ENCODE results near the gene KHDRBS1. TPM values are rescaled to one million over a fixed set of nuclear protein-coding genes. Genes with fewer than 3 reads are reported as not detected.
A peak's percentile ranks its signal among the peaks of the same experiment; 100 is the strongest.

Gene KHDRBS1
- total and polyA plus RNA-seq, 2 of the 13 experiments (the other 11 are each of a cell fraction or from before 2014, with no cell fraction given), result 25.1 to 39.0 TPM

DNA sequence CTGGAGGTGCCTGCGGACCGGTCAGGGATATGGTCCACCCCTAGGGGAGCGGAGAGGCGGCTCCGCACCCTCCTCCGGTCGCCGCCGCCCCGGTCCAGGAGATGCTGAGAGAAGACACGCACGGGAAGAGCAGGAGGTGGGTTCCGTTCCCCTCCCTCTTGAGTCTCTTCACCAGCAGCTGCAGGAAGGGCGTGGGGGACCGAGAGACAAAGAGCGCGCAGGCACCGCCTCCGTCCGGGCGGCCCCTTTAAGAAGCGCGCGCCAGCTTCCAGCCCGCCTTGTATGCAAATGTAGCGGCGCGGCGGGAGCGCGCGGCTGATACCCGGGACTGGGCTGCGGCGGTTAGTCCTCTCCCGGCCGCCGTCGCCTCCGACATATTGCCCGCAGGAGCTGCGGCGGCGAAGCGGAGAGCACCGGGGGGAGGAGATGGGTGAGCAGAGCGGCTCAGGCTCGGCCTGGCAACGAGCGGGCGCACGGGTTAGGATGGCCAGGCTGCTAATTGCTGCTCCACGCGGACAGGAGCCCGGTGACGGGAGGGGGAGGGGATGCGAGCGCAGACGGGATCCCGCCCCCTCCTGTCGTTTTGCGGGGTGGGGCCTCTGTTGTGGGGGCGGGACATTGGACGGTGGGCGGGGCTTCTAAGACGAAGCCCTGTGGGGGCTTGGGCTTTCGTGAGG lies 59.1 kb downstream of the KHDRBS1 start, which contains the start of gene TMEM39B (continued):
- TF ChIP-seq SNAI1 (CRISPR knock-in tag; IDR thresholded peaks at IDR 0.05; ENCODE audit: borderline replicate concordance) (no peak), XBP1 (CRISPR knock-in tag; IDR thresholded peaks at IDR 0.05) (no peak), ZFP1 (CRISPR knock-in tag; IDR thresholded peaks at IDR 0.05) (no peak), ZNF777 (CRISPR knock-in tag; IDR thresholded peaks at IDR 0.05) (no peak), THYN1 (CRISPR knock-in tag; IDR thresholded peaks at IDR 0.05; ENCODE audit: borderline replicate concordance, low read depth) (no peak), NFKB2 (CRISPR knock-in tag; IDR thresholded peaks at IDR 0.05; ENCODE audit: borderline replicate concordance) (peak; percentile 73; the same call in 1 of the 2 replicates), ZNF224 (CRISPR knock-in tag; IDR thresholded peaks at IDR 0.05) (no peak), ZNF816 (CRISPR knock-in tag; IDR thresholded peaks at IDR 0.05; ENCODE audit: borderline replicate concordance) (0 out of 2 replicates have a peak, but pooled peaks have one; percentile 73), PCBP1 (IDR thresholded peaks at IDR 0.05; ENCODE audit: borderline replicate concordance, low read depth, low read length) (no peak), EEA1 (CRISPR knock-in tag; IDR thresholded peaks at IDR 0.05; ENCODE audit: borderline replicate concordance) (no peak), ZNF431 (CRISPR knock-in tag; IDR thresholded peaks at IDR 0.05; ENCODE audit: borderline replicate concordance, low read depth) (no peak), NCOA5 (CRISPR knock-in tag; IDR thresholded peaks at IDR 0.05) (no peak)
- TF ChIP-seq, protein P1, sequence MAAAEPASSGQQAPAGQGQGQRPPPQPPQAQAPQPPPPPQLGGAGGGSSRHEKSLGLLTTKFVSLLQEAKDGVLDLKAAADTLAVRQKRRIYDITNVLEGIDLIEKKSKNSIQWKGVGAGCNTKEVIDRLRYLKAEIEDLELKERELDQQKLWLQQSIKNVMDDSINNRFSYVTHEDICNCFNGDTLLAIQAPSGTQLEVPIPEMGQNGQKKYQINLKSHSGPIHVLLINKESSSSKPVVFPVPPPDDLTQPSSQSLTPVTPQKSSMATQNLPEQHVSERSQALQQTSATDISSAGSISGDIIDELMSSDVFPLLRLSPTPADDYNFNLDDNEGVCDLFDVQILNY (CRISPR knock-in tag; conservative IDR thresholded peaks at IDR 0.05), result peak; percentile 31; the same call in 1 of the 2 replicates
- TF ChIP-seq, protein P2, sequence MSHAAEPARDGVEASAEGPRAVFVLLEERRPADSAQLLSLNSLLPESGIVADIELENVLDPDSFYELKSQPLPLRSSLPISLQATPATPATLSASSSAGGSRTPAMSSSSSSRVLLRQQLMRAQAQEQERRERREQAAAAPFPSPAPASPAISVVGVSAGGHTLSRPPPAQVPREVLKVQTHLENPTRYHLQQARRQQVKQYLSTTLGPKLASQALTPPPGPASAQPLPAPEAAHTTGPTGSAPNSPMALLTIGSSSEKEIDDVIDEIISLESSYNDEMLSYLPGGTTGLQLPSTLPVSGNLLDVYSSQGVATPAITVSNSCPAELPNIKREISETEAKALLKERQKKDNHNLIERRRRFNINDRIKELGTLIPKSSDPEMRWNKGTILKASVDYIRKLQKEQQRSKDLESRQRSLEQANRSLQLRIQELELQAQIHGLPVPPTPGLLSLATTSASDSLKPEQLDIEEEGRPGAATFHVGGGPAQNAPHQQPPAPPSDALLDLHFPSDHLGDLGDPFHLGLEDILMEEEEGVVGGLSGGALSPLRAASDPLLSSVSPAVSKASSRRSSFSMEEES (CRISPR knock-in tag; IDR thresholded peaks at IDR 0.05), result 0 out of 2 replicates have a peak, but pooled peaks have one; percentile 23
- TF ChIP-seq, protein P3, sequence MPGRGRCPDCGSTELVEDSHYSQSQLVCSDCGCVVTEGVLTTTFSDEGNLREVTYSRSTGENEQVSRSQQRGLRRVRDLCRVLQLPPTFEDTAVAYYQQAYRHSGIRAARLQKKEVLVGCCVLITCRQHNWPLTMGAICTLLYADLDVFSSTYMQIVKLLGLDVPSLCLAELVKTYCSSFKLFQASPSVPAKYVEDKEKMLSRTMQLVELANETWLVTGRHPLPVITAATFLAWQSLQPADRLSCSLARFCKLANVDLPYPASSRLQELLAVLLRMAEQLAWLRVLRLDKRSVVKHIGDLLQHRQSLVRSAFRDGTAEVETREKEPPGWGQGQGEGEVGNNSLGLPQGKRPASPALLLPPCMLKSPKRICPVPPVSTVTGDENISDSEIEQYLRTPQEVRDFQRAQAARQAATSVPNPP (CRISPR knock-in tag; IDR thresholded peaks at IDR 0.05), result no peak
- TF ChIP-seq, protein P4, sequence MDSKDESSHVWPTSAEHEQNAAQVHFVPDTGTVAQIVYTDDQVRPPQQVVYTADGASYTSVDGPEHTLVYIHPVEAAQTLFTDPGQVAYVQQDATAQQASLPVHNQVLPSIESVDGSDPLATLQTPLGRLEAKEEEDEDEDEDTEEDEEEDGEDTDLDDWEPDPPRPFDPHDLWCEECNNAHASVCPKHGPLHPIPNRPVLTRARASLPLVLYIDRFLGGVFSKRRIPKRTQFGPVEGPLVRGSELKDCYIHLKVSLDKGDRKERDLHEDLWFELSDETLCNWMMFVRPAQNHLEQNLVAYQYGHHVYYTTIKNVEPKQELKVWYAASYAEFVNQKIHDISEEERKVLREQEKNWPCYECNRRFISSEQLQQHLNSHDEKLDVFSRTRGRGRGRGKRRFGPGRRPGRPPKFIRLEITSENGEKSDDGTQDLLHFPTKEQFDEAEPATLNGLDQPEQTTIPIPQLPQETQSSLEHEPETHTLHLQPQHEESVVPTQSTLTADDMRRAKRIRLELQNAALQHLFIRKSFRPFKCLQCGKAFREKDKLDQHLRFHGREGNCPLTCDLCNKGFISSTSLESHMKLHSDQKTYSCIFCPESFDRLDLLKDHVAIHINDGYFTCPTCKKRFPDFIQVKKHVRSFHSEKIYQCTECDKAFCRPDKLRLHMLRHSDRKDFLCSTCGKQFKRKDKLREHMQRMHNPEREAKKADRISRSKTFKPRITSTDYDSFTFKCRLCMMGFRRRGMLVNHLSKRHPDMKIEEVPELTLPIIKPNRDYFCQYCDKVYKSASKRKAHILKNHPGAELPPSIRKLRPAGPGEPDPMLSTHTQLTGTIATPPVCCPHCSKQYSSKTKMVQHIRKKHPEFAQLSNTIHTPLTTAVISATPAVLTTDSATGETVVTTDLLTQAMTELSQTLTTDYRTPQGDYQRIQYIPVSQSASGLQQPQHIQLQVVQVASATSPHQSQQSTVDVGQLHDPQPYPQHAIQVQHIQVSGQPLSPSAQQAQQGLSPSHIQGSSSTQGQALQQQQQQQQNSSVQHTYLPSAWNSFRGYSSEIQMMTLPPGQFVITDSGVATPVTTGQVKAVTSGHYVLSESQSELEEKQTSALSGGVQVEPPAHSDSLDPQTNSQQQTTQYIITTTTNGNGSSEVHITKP (CRISPR knock-in tag; IDR thresholded peaks at IDR 0.05; ENCODE audit: low read depth), result no peak
- TF ChIP-seq, protein P5, sequence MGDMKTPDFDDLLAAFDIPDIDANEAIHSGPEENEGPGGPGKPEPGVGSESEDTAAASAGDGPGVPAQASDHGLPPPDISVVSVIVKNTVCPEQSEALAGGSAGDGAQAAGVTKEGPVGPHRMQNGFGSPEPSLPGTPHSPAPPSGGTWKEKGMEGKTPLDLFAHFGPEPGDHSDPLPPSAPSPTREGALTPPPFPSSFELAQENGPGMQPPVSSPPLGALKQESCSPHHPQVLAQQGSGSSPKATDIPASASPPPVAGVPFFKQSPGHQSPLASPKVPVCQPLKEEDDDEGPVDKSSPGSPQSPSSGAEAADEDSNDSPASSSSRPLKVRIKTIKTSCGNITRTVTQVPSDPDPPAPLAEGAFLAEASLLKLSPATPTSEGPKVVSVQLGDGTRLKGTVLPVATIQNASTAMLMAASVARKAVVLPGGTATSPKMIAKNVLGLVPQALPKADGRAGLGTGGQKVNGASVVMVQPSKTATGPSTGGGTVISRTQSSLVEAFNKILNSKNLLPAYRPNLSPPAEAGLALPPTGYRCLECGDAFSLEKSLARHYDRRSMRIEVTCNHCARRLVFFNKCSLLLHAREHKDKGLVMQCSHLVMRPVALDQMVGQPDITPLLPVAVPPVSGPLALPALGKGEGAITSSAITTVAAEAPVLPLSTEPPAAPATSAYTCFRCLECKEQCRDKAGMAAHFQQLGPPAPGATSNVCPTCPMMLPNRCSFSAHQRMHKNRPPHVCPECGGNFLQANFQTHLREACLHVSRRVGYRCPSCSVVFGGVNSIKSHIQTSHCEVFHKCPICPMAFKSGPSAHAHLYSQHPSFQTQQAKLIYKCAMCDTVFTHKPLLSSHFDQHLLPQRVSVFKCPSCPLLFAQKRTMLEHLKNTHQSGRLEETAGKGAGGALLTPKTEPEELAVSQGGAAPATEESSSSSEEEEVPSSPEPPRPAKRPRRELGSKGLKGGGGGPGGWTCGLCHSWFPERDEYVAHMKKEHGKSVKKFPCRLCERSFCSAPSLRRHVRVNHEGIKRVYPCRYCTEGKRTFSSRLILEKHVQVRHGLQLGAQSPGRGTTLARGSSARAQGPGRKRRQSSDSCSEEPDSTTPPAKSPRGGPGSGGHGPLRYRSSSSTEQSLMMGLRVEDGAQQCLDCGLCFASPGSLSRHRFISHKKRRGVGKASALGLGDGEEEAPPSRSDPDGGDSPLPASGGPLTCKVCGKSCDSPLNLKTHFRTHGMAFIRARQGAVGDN (CRISPR knock-in tag; IDR thresholded peaks at IDR 0.05), result peak; percentile 92
